GM23338 (cell line): ENCODE measurements around the gene SLC9A1. TPM values are rescaled to one million over a fixed set of nuclear protein-coding genes. Genes with fewer than 3 reads are reported as not detected.

Source experiments
- ATAC-seq: fragments of 200-7000 bp; cut with Tn5 transposase; 3 replicates; pipeline ENCODE4 v1.9.1; 2020
- DNase-seq: peaks from one replicate; pipeline ENCODE4 v3.0.0-alpha.2; 2015; ENCODE audit warnings: low spot score
- H2AFZ ChIP-seq: fragments of 200-600 bp; sonication (generic); 2 replicates; pipeline ENCODE4 v1.8.0; 2016; ENCODE audit warnings: antibody characterized with exemption, mild to moderate bottlenecking, moderate library complexity
- H3F3A ChIP-seq: fragments of 200-600 bp; sonication (generic); replicated peaks from 2 replicates; pipeline ENCODE4 v1.8.0; 2017; ENCODE audit warnings: antibody characterized with exemption, mixed run types, low read depth
- H3K27ac ChIP-seq: fragments of 200-600 bp; sonication (generic); 2 replicates; pipeline ENCODE4 v1.6.1; 2016; ENCODE audit warnings: low read depth
- H3K27me3 ChIP-seq: fragments of 200-600 bp; sonication (generic); 2 replicates; pipeline ENCODE4 v1.8.0; 2016; ENCODE audit warnings: mild to moderate bottlenecking, mixed run types, moderate library complexity; ENCODE audit not compliant: insufficient read depth
- H3K36me3 ChIP-seq: fragments of 200-600 bp; sonication (generic); 2 replicates; pipeline ENCODE4 v1.8.0; 2016; ENCODE audit warnings: mild to moderate bottlenecking; ENCODE audit not compliant: insufficient read depth
- H3K4me1 ChIP-seq: fragments of 200-600 bp; sonication (generic); 2 replicates; pipeline ENCODE4 v1.8.0; 2016; ENCODE audit warnings: mild to moderate bottlenecking, moderate library complexity; ENCODE audit not compliant: insufficient read depth
- H3K4me2 ChIP-seq: fragments of 200-600 bp; sonication (generic); 2 replicates; pipeline ENCODE4 v1.7.1; 2017; ENCODE audit warnings: mixed run types
- H3K4me3 ChIP-seq: fragments of 200-600 bp; sonication (generic); 2 replicates; pipeline ENCODE4 v1.6.1; 2016; ENCODE audit warnings: mixed run types
- H3K79me2 ChIP-seq: fragments of 200-600 bp; sonication (generic); replicated peaks from 2 replicates; pipeline ENCODE4 v1.8.0; 2017; ENCODE audit warnings: mild to moderate bottlenecking; ENCODE audit not compliant: insufficient read depth
- H3K9me2 ChIP-seq: fragments of 200-600 bp; sonication (generic); 2 replicates; pipeline ENCODE4 v1.8.0; 2017; ENCODE audit not compliant: insufficient read depth
- H4K20me1 ChIP-seq: fragments of 200-600 bp; sonication (generic); replicated peaks from 2 replicates; pipeline ENCODE4 v1.8.0; 2017; ENCODE audit warnings: mild to moderate bottlenecking; ENCODE audit not compliant: insufficient read depth
- H3K27ac Mint-ChIP-seq: 2 replicates; pipeline ENCODE4 v1.8.0; 2020; ENCODE audit warnings: inconsistent platforms, mild to moderate bottlenecking, moderate library complexity, mixed read lengths
- H3K27me3 Mint-ChIP-seq: 3 replicates; pipeline ENCODE4 v1.8.0; 2022; ENCODE audit warnings: low read depth, mild to moderate bottlenecking, moderate library complexity, mixed read lengths, inconsistent platforms; ENCODE audit not compliant: insufficient read depth, poor library complexity
- H3K36me3 Mint-ChIP-seq: 3 replicates; pipeline ENCODE4 v1.8.0; 2021; ENCODE audit warnings: low read depth, mild to moderate bottlenecking, inconsistent platforms, moderate library complexity, mixed read lengths
- H3K4me1 Mint-ChIP-seq: 3 replicates; pipeline ENCODE4 v1.8.0; 2020; ENCODE audit warnings: mild to moderate bottlenecking, inconsistent platforms, mixed read lengths
- H3K4me3 Mint-ChIP-seq: 3 replicates; pipeline ENCODE4 v1.8.0; 2021; ENCODE audit warnings: moderate library complexity, mild to moderate bottlenecking, inconsistent platforms, mixed read lengths
- H3K9me3 Mint-ChIP-seq: 3 replicates; pipeline ENCODE4 v1.8.0; 2020; ENCODE audit warnings: moderate library complexity, mild to moderate bottlenecking, inconsistent platforms, mixed read lengths
- CREB1 ChIP-seq: fragments of 250-450 bp; sonication (Bioruptor Pico); IDR thresholded peaks from 2 replicates; pipeline ENCODE4 v1.5.0; 2020; ENCODE audit warnings: low read depth, mild to moderate bottlenecking, moderate library complexity
- EZH2 ChIP-seq: fragments of 200-600 bp; sonication (generic); IDR thresholded peaks from one replicate; pipeline ENCODE4 v1.8.0; 2017; ENCODE audit warnings: antibody characterized with exemption, mild to moderate bottlenecking, low read depth; ENCODE audit not compliant: unreplicated experiment
- EZH2phosphoT487 ChIP-seq: fragments of 200-600 bp; sonication (generic); IDR thresholded peaks from one replicate; pipeline ENCODE4 v1.8.1; 2018; ENCODE audit warnings: antibody characterized with exemption; ENCODE audit not compliant: unreplicated experiment
- JUNB ChIP-seq: IDR thresholded peaks from one replicate; pipeline ENCODE4 v1.6.1; 2016; ENCODE audit warnings: antibody characterized with exemption; ENCODE audit not compliant: unreplicated experiment
- NANOG ChIP-seq: IDR thresholded peaks from 2 replicates; pipeline ENCODE4 v1.6.1; 2016; ENCODE audit warnings: antibody characterized with exemption, borderline replicate concordance
- POLR2AphosphoS5 ChIP-seq: IDR thresholded peaks from 2 replicates; pipeline ENCODE4 v1.6.1; 2016; ENCODE audit warnings: antibody characterized with exemption, low read depth
- REST ChIP-seq: IDR thresholded peaks from one replicate; pipeline ENCODE4 v1.6.1; 2018; ENCODE audit warnings: antibody characterized with exemption; ENCODE audit not compliant: unreplicated experiment
- STAT1 ChIP-seq: IDR thresholded peaks from one replicate; pipeline ENCODE4 v1.6.1; 2016; ENCODE audit warnings: antibody characterized with exemption; ENCODE audit not compliant: unreplicated experiment
- ZNF114 ChIP-seq: fragments of 250-450 bp; sonication (Bioruptor Pico); IDR thresholded peaks from 2 replicates; pipeline ENCODE4 v1.5.0; 2020; ENCODE audit warnings: mild to moderate bottlenecking, moderate library complexity
- ZNF331 ChIP-seq: fragments of 250-450 bp; sonication (Bioruptor Pico); IDR thresholded peaks from 2 replicates; pipeline ENCODE4 v1.5.0; 2020; ENCODE audit warnings: low read depth, mild to moderate bottlenecking, moderate library complexity
- ZNF462 ChIP-seq: fragments of 250-450 bp; sonication (Bioruptor Pico); IDR thresholded peaks from 2 replicates; pipeline ENCODE4 v1.5.0; 2020; ENCODE audit warnings: mild to moderate bottlenecking, moderate library complexity
- polyA plus RNA-seq: library from polyadenylated mRNA; unstranded; fragments of >200 nt; fragmentation: Nextera tagmentation; extraction: Ambion mirVana; gene quantifications from 2 replicates; pipeline ENCODE4 v1.2.1, GENCODE V29; 2016
- total RNA-seq: library from RNA; depleted of rRNA; stranded (reverse); fragments of >200 nt; shearing (Covaris generic); gene quantifications from 2 replicates; pipeline ENCODE4 v1.2.3, GENCODE V29; 2014
- TF ChIP-seq, protein P1 (sequence below): IDR thresholded peaks from 2 replicates; pipeline ENCODE4 v1.6.1; 2016; ENCODE audit warnings: antibody characterized with exemption
- TF ChIP-seq, protein P2 (sequence below), 2 experiments: fragments of 200-600 bp in 1 of 2; sonication (generic) in 1 of 2; conservative IDR thresholded peaks; 2 replicates each; pipeline versions ENCODE4 v1.5.1 to v1.6.1; 2016 to 2017; ENCODE audit warnings: antibody characterized with exemption in 2 of 2, low read depth in 2 of 2, mild to moderate bottlenecking in 2 of 2, moderate library complexity in 1 of 2

SLC9A1 gene
- total and polyA plus RNA-seq, 2 experiments from 2014 or later: 10.4 to 22.3 TPM

GRCh38 chr1:27113861-27114260 is 41.1 kb downstream of the SLC9A1 start:
- peaks cover 9% of the 10 kb centered on the region for H3K4me1 Mint-ChIP-seq
- H3K36me3 Mint-ChIP-seq: peaks cover 6% of the 10 kb centered on the region; the same call in 1 of the 3 replicates
- no peak overlapping the region; the same call in 1 of the 2 replicates for H3K27ac Mint-ChIP-seq
- H3K4me1 ChIP-seq: no peaks in the 10 kb centered on the region
- no peak overlapping the region for H3K4me3 Mint-ChIP-seq
- peaks cover 6% of the 10 kb centered on the region for H3K27me3 Mint-ChIP-seq
- H3K79me2 ChIP-seq: no peaks in the 10 kb centered on the region
- no peaks in the 10 kb centered on the region for H3K9me2 ChIP-seq
- H3K27me3 ChIP-seq: no peaks in the 10 kb centered on the region
- TF ChIP-seq ZNF462: no peak
- no peak for TF ChIP-seq JUNB
- TF ChIP-seq ZNF331: no peak
- TF ChIP-seq EZH2phosphoT487: no peak
- TF ChIP-seq EZH2: no peak
- TF ChIP-seq, protein P1, sequence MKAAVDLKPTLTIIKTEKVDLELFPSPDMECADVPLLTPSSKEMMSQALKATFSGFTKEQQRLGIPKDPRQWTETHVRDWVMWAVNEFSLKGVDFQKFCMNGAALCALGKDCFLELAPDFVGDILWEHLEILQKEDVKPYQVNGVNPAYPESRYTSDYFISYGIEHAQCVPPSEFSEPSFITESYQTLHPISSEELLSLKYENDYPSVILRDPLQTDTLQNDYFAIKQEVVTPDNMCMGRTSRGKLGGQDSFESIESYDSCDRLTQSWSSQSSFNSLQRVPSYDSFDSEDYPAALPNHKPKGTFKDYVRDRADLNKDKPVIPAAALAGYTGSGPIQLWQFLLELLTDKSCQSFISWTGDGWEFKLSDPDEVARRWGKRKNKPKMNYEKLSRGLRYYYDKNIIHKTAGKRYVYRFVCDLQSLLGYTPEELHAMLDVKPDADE: no peak
- TF ChIP-seq POLR2AphosphoS5: no peak
- TF ChIP-seq STAT1: no peak
- TF ChIP-seq CREB1 (CRISPR knock-in tag): no peak
- no peak for TF ChIP-seq REST
- TF ChIP-seq ZNF114: no peak
- no peak for TF ChIP-seq NANOG
- TF ChIP-seq, protein P2, sequence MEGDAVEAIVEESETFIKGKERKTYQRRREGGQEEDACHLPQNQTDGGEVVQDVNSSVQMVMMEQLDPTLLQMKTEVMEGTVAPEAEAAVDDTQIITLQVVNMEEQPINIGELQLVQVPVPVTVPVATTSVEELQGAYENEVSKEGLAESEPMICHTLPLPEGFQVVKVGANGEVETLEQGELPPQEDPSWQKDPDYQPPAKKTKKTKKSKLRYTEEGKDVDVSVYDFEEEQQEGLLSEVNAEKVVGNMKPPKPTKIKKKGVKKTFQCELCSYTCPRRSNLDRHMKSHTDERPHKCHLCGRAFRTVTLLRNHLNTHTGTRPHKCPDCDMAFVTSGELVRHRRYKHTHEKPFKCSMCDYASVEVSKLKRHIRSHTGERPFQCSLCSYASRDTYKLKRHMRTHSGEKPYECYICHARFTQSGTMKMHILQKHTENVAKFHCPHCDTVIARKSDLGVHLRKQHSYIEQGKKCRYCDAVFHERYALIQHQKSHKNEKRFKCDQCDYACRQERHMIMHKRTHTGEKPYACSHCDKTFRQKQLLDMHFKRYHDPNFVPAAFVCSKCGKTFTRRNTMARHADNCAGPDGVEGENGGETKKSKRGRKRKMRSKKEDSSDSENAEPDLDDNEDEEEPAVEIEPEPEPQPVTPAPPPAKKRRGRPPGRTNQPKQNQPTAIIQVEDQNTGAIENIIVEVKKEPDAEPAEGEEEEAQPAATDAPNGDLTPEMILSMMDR (conservative IDR thresholded peaks at IDR 0.05; ENCODE audit: low read depth in 2 of 2): no peak
- DNase-seq (no peak), ATAC-seq (no peak)
- H4K20me1 ChIP-seq: no peaks in the 10 kb centered on the region
- no peaks in the 10 kb centered on the region for H3K36me3 ChIP-seq
- H3K4me2 ChIP-seq: no peak overlapping the region
- H2AFZ ChIP-seq: no peak overlapping the region
- 0 out of 2 replicates have a peak, but pooled peaks cover 2% of the 10 kb centered on the region for H3F3A ChIP-seq
- H3K4me3 ChIP-seq: no peak overlapping the region
- H3K9me3 Mint-ChIP-seq: no peaks in the 10 kb centered on the region
- H3K27ac ChIP-seq: no peak overlapping the region
